Measurements from ENCODE around the gene SETD2.
"Not testable (repeated sequence)": the region's sequence is repeated elsewhere in the genome, so short reads cannot be mapped to it uniquely, and the experiment has no call there.

The SETD2 gene

GRCh38 chr3:47164007-47164881, at the start of gene SETD2:
Gene SETD2 (minus strand): TSS chr3:47164113. CDS start chr3:47163924, 189 bp downstream.
- DNase-seq: peak; percentile 87 to 88

- no peak for DNase-seq
Observed at GRCh38 chr3:47210863-47211405, 47.0 kb upstream of the SETD2 start.

- DNase-seq: not testable (repeated sequence)
Observed at GRCh38 chr3:47206022-47206421, 42.1 kb upstream of the SETD2 start.

GRCh38 chr3:47204875-47205274, 41.0 kb upstream of the SETD2 start:
- DNase-seq: no peak

GRCh38 chr3:47202542-47202941, 38.6 kb upstream of the SETD2 start:
- no peak for DNase-seq

GRCh38 chr3:47197287-47197686, 33.4 kb upstream of the SETD2 start:
- DNase-seq: no peak

GRCh38 chr3:47194994-47195393, 31.1 kb upstream of the SETD2 start:
- no peak for DNase-seq

- no peak for DNase-seq
Observed at GRCh38 chr3:47193871-47194859, 30.3 kb upstream of the SETD2 start.

GRCh38 chr3:47186285-47186684, 22.4 kb upstream of the SETD2 start:
- DNase-seq: no peak

GRCh38 chr3:47181685-47182084, 17.8 kb upstream of the SETD2 start:
- DNase-seq: not testable (repeated sequence)

- DNase-seq: not testable (repeated sequence)
Observed at GRCh38 chr3:47180011-47180410, 16.1 kb upstream of the SETD2 start.

GRCh38 chr3:47176582-47176981, 12.7 kb upstream of the SETD2 start:
- no peak for DNase-seq

GRCh38 chr3:47163169-47164006, 525 bp downstream of the SETD2 start:
- peak in 1 of 2 donors; percentile 46 for DNase-seq

- DNase-seq: peak in 1 of 2 donors; percentile 78
Observed at GRCh38 chr3:47162697-47163168, 1.2 kb downstream of the SETD2 start.

- DNase-seq: no peak
Observed at GRCh38 chr3:47161983-47162696, 1.8 kb downstream of the SETD2 start.

GRCh38 chr3:47159820-47160219, 4.1 kb downstream of the SETD2 start:
- no peak for DNase-seq

GRCh38 chr3:47158208-47158607, 5.7 kb downstream of the SETD2 start:
- DNase-seq: no peak

GRCh38 chr3:47156396-47156795, 7.5 kb downstream of the SETD2 start:
- DNase-seq: no peak

- no peak for DNase-seq
Observed at GRCh38 chr3:47152578-47152977, 11.3 kb downstream of the SETD2 start.

GRCh38 chr3:47151836-47152235, 12.1 kb downstream of the SETD2 start:
- DNase-seq: no peak

- no peak for DNase-seq
Observed at GRCh38 chr3:47149339-47149933, 14.5 kb downstream of the SETD2 start.

Measured in CD4-positive, alpha-beta T cell treated with Interleukin-4 for 1 hour (primary cell).